Measurements from ENCODE around the gene ZNF79.

Gene ZNF79

GRCh38 chr9:127422133-127422782 lies 1.9 kb upstream of the ZNF79 start:
- in situ Hi-C loops (cut with MboI; ENCODE audit: low pct_unique_long_range_greater_than_20kb, low sequenced_read_pairs) = no loop called here

GRCh38 chr9:127422787-127423186 lies 1.4 kb upstream of the ZNF79 start:
- DNase-seq = no peak
- in situ Hi-C loops (cut with MboI; ENCODE audit: low pct_unique_long_range_greater_than_20kb, low sequenced_read_pairs) = no loop called here

More at GRCh38 chr9:127422133-127422782, 1.9 kb upstream of the ZNF79 start:
- DNase-seq = no peak

- in situ Hi-C loops (cut with MboI; ENCODE audit: low pct_unique_long_range_greater_than_20kb, low sequenced_read_pairs) = no loop called here
- DNase-seq = no peak
These were observed 677 bp upstream of the ZNF79 start for GRCh38 chr9:127423476-127423933.

- in situ Hi-C loops (cut with MboI; ENCODE audit: low pct_unique_long_range_greater_than_20kb, low sequenced_read_pairs) = no loop called here
- DNase-seq = no peak
These were observed 456 bp downstream of the ZNF79 start for GRCh38 chr9:127424676-127424999.

- in situ Hi-C loops (cut with MboI; ENCODE audit: low pct_unique_long_range_greater_than_20kb, low sequenced_read_pairs) = no loop called here
- no peak for DNase-seq
These were observed 2.6 kb downstream of the ZNF79 start for GRCh38 chr9:127426756-127427155.

GRCh38 chr9:127428348-127428747 lies 4.2 kb downstream of the ZNF79 start:
- no peak for DNase-seq
- in situ Hi-C loops (cut with MboI; ENCODE audit: low pct_unique_long_range_greater_than_20kb, low sequenced_read_pairs) = no loop called here

- in situ Hi-C loops (cut with MboI; ENCODE audit: low pct_unique_long_range_greater_than_20kb, low sequenced_read_pairs) = no loop called here
- no peak for DNase-seq
These were observed 6.2 kb downstream of the ZNF79 start for GRCh38 chr9:127430415-127430814.

- in situ Hi-C loops (cut with MboI; ENCODE audit: low pct_unique_long_range_greater_than_20kb, low sequenced_read_pairs) = no loop called here
- no peak for DNase-seq
These were observed 13.5 kb downstream of the ZNF79 start for GRCh38 chr9:127437497-127438264.

GRCh38 chr9:127438394-127438793 lies 14.2 kb downstream of the ZNF79 start:
- DNase-seq = no peak
- in situ Hi-C loops (cut with MboI; ENCODE audit: low pct_unique_long_range_greater_than_20kb, low sequenced_read_pairs) = no loop called here

GRCh38 chr9:127444283-127444920 lies 20.2 kb downstream of the ZNF79 start:
- no peak for DNase-seq
- in situ Hi-C loops (cut with MboI; ENCODE audit: low pct_unique_long_range_greater_than_20kb, low sequenced_read_pairs) = no loop called here

GRCh38 chr9:127444921-127445850 lies 21.0 kb downstream of the ZNF79 start:
- in situ Hi-C loops (cut with MboI; ENCODE audit: low pct_unique_long_range_greater_than_20kb, low sequenced_read_pairs) = no loop called here
- DNase-seq = no peak

- in situ Hi-C loops (cut with MboI; ENCODE audit: low pct_unique_long_range_greater_than_20kb, low sequenced_read_pairs) = no loop called here
- DNase-seq = peak; percentile 55
These were observed 21.9 kb downstream of the ZNF79 start for GRCh38 chr9:127445851-127446712.

- no peak for DNase-seq
- in situ Hi-C loops (cut with MboI; ENCODE audit: low pct_unique_long_range_greater_than_20kb, low sequenced_read_pairs) = no loop called here
These were observed 22.7 kb downstream of the ZNF79 start for GRCh38 chr9:127446713-127447415.

GRCh38 chr9:127447416-127448111 lies 23.4 kb downstream of the ZNF79 start:
- DNase-seq = no peak
- in situ Hi-C loops (cut with MboI; ENCODE audit: low pct_unique_long_range_greater_than_20kb, low sequenced_read_pairs) = no loop called here

GRCh38 chr9:127448112-127448805 lies 24.1 kb downstream of the ZNF79 start:
- in situ Hi-C loops (cut with MboI; ENCODE audit: low pct_unique_long_range_greater_than_20kb, low sequenced_read_pairs) = no loop called here
- no peak for DNase-seq

- DNase-seq = peak; percentile 18
- in situ Hi-C loops (cut with MboI; ENCODE audit: low pct_unique_long_range_greater_than_20kb, low sequenced_read_pairs) = no loop called here
These were observed 25.3 kb downstream of the ZNF79 start for GRCh38 chr9:127449332-127449966.

All from KBM-7 (cell line).